ENCODE results near the gene NRP2. TPM values are rescaled to one million over a fixed set of nuclear protein-coding genes. Genes with fewer than 3 reads are reported as not detected.

NRP2 gene
- total RNA-seq, 2 experiments from 2014 or later: 0.26 to 5.7 TPM

GRCh38 chr2:205673312-205673711 is 9.0 kb upstream of the NRP2 start:
- DNase-seq (no peak), ATAC-seq (no peak)
- Mint-ChIP-seq H3K4me1 (no peaks in the 10 kb centered on the region), H3K9me3 (ENCODE audit: low read depth) (no peaks in the 10 kb centered on the region), H3K4me3 (no peak overlapping the region), H3K27me3 (peaks cover 22% of the 10 kb centered on the region), H3K27ac (no peak overlapping the region), H3K36me3 (no peaks in the 10 kb centered on the region)
- CTCF ChIA-PET: no interaction called here

- Mint-ChIP-seq H3K9me3 (ENCODE audit: low read depth) (no peaks in the 10 kb centered on the region), H3K36me3 (no peaks in the 10 kb centered on the region), H3K27me3 (peaks cover 32% of the 10 kb centered on the region), H3K4me3 (no peak overlapping the region), H3K4me1 (no peaks in the 10 kb centered on the region), H3K27ac (no peak overlapping the region)
- DNase-seq (no peak), ATAC-seq (no peak)
- CTCF ChIA-PET: interaction anchor here (0.8 to 1.5 kb wide), 5 partner anchors 9 to 48 kb away, joined by 3 to 4 read pairs (median 3); no protein-coding TSS in a partner anchor
Observed at GRCh38 chr2:205675861-205676516, 6.3 kb upstream of the NRP2 start.

GRCh38 chr2:205678541-205679142 is 3.7 kb upstream of the NRP2 start:
- no peak overlapping the region for H3K4me3 Mint-ChIP-seq
- no peaks in the 10 kb centered on the region for H3K36me3 Mint-ChIP-seq
- H3K27me3 Mint-ChIP-seq: peaks cover 43% of the 10 kb centered on the region
- no peaks in the 10 kb centered on the region for H3K9me3 Mint-ChIP-seq (ENCODE audit: low read depth)
- no peak overlapping the region for H3K27ac Mint-ChIP-seq
- CTCF ChIA-PET: interaction anchor here (0.9 to 1.2 kb wide), 2 partner anchors 30 to 39 kb away, joined by 3 read pairs; no protein-coding TSS in a partner anchor
- DNase-seq (no peak), ATAC-seq (no peak)
- H3K4me1 Mint-ChIP-seq: peaks cover 9% of the 10 kb centered on the region

- Mint-ChIP-seq H3K4me3 (no peak overlapping the region), H3K27me3 (peaks cover 46% of the 10 kb centered on the region)
- CTCF ChIA-PET: interaction anchor here (1.1 kb wide), 1 partner anchor 28 kb away, joined by 4 read pairs; no protein-coding TSS in a partner anchor
Observed at GRCh38 chr2:205679410-205680009, 2.8 kb upstream of the NRP2 start.

GRCh38 chr2:205680067-205680466 is 2.2 kb upstream of the NRP2 start:
- Mint-ChIP-seq H3K27me3 (peaks cover 52% of the 10 kb centered on the region), H3K4me1 (peaks cover 9% of the 10 kb centered on the region)

More at GRCh38 chr2:205679410-205680009, 2.8 kb upstream of the NRP2 start:
- ATAC-seq (no peak), DNase-seq (no peak)
- peaks cover 9% of the 10 kb centered on the region for H3K4me1 Mint-ChIP-seq
- H3K36me3 Mint-ChIP-seq: no peaks in the 10 kb centered on the region
- no peak overlapping the region for H3K27ac Mint-ChIP-seq
- no peaks in the 10 kb centered on the region for H3K9me3 Mint-ChIP-seq (ENCODE audit: low read depth)

GRCh38 chr2:205680903-205681302 is 1.4 kb upstream of the NRP2 start:
- Mint-ChIP-seq H3K4me3 (no peak overlapping the region), H3K9me3 (ENCODE audit: low read depth) (no peaks in the 10 kb centered on the region), H3K27me3 (peaks cover 59% of the 10 kb centered on the region), H3K36me3 (no peaks in the 10 kb centered on the region), H3K4me1 (peaks cover 13% of the 10 kb centered on the region), H3K27ac (no peak overlapping the region)
- DNase-seq (no peak), ATAC-seq (no peak)
- CTCF ChIA-PET: interaction anchor here (0.7 to 1.0 kb wide), 2 partner anchors 17 to 872 kb away, joined by 4 read pairs; no protein-coding TSS in a partner anchor

More at GRCh38 chr2:205680067-205680466, 2.2 kb upstream of the NRP2 start:
- H3K4me3 Mint-ChIP-seq: no peak overlapping the region
- no peaks in the 10 kb centered on the region for H3K36me3 Mint-ChIP-seq
- peak; percentile 43 for ATAC-seq
- no peaks in the 10 kb centered on the region for H3K9me3 Mint-ChIP-seq (ENCODE audit: low read depth)
- DNase-seq: peak; percentile 49
- CTCF ChIA-PET: interaction anchor here (1.0 to 1.1 kb wide), 2 partner anchors 16 to 27 kb away, joined by 4 read pairs; no protein-coding TSS in a partner anchor
- no peak overlapping the region for H3K27ac Mint-ChIP-seq

- CTCF ChIA-PET: interaction anchor here (0.7 kb wide), 1 partner anchor 873 kb away, joined by 4 read pairs; no protein-coding TSS in a partner anchor
- ATAC-seq (no peak), DNase-seq (no peak)
- Mint-ChIP-seq H3K27me3 (peaks cover 66% of the 10 kb centered on the region), H3K9me3 (ENCODE audit: low read depth) (no peaks in the 10 kb centered on the region), H3K36me3 (no peaks in the 10 kb centered on the region), H3K4me3 (peak overlapping the region; percentile 56), H3K4me1 (peaks cover 14% of the 10 kb centered on the region), H3K27ac (no peak overlapping the region)
Observed at GRCh38 chr2:205681401-205682238, 681 bp upstream of the NRP2 start.

- H3K4me1 Mint-ChIP-seq: peaks cover 14% of the 10 kb centered on the region
- no peak for DNase-seq
- no peak for ATAC-seq
- H3K4me3 Mint-ChIP-seq: peak overlapping the region; percentile 35
- no peak overlapping the region for H3K27ac Mint-ChIP-seq
- H3K36me3 Mint-ChIP-seq: no peaks in the 10 kb centered on the region
- peaks cover 80% of the 10 kb centered on the region for H3K27me3 Mint-ChIP-seq
- CTCF ChIA-PET: no interaction called here
- H3K9me3 Mint-ChIP-seq (ENCODE audit: low read depth): no peaks in the 10 kb centered on the region
Observed at GRCh38 chr2:205682971-205683501, 735 bp downstream of the NRP2 start.

GRCh38 chr2:205683502-205684367 is 1.4 kb downstream of the NRP2 start:
- peaks cover 82% of the 10 kb centered on the region for H3K27me3 Mint-ChIP-seq
- H3K4me1 Mint-ChIP-seq: peaks cover 14% of the 10 kb centered on the region
- no peaks in the 10 kb centered on the region for H3K9me3 Mint-ChIP-seq (ENCODE audit: low read depth)
- no peak for DNase-seq
- no peak overlapping the region for H3K4me3 Mint-ChIP-seq
- ATAC-seq: no peak
- CTCF ChIA-PET: no interaction called here
- no peaks in the 10 kb centered on the region for H3K36me3 Mint-ChIP-seq
- no peak overlapping the region for H3K27ac Mint-ChIP-seq

- no peak overlapping the region for H3K27ac Mint-ChIP-seq
- DNase-seq (no peak), ATAC-seq (no peak)
- H3K9me3 Mint-ChIP-seq (ENCODE audit: low read depth): no peaks in the 10 kb centered on the region
- CTCF ChIA-PET: interaction anchor here (1.2 kb wide), 1 partner anchor 9 kb away, joined by 4 read pairs; no protein-coding TSS in a partner anchor
- peaks cover 80% of the 10 kb centered on the region for H3K27me3 Mint-ChIP-seq
- H3K4me1 Mint-ChIP-seq: peaks cover 14% of the 10 kb centered on the region
- H3K36me3 Mint-ChIP-seq: no peaks in the 10 kb centered on the region
- H3K4me3 Mint-ChIP-seq: no peak overlapping the region
Observed at GRCh38 chr2:205684871-205685313, 2.6 kb downstream of the NRP2 start.

- CTCF ChIA-PET: interaction anchor here (1.2 kb wide), 1 partner anchor 10 kb away, joined by 4 read pairs; no protein-coding TSS in a partner anchor
- H3K27ac Mint-ChIP-seq: no peak overlapping the region
- peak overlapping the region; percentile 33 for H3K4me3 Mint-ChIP-seq
- ATAC-seq: no peak
- H3K9me3 Mint-ChIP-seq (ENCODE audit: low read depth): no peaks in the 10 kb centered on the region
- peaks cover 76% of the 10 kb centered on the region for H3K27me3 Mint-ChIP-seq
- no peak for DNase-seq
- no peaks in the 10 kb centered on the region for H3K36me3 Mint-ChIP-seq
- H3K4me1 Mint-ChIP-seq: peaks cover 14% of the 10 kb centered on the region
Observed at GRCh38 chr2:205685314-205686055, 3.2 kb downstream of the NRP2 start.
